ENCODE data around the gene TBC1D23. TPM values are rescaled to one million over a fixed set of nuclear protein-coding genes. Genes with fewer than 3 reads are reported as not detected.
"Not testable (repeated sequence)": the region's sequence is repeated elsewhere in the genome, so short reads cannot be mapped to it uniquely, and the experiment has no call there.

Gene TBC1D23
- total RNA-seq, 2 experiments from 2014 or later, result 17.6 to 19.4 TPM

DNA sequence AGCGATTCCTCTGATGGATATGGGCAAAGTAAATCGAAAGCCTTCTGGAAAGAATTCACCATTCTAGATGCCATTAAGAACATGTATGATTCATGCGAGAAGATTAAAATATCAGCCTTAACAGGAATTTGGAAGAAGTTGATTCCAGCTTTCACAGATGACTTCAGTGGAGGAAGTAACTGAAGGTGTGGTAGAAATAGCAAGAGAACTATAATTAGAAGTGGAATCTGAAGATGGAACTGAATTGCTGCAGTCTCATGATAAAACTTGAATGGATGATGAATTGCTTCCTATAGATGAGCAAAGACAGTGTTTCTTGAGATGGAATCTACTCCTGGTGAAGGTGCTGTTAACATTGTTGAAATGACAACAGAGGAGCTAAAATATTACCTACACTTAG lies 30.1 kb upstream of the TBC1D23 start:
- ChIA-PET CTCF (interaction anchor here (0.6 to 1.3 kb wide), 2 partner anchors 23 to 1436 kb away, joined by 3 read pairs; no protein-coding TSS in a partner anchor), POLR2A (no interaction called here)
- Mint-ChIP-seq H3K27ac (no peak overlapping the region), H3K4me3 (no peak overlapping the region), H3K4me1 (peaks cover 4% of the 10 kb centered on the region), H3K9me3 (ENCODE audit: low read depth) (no peaks in the 10 kb centered on the region), H3K36me3 (ENCODE audit: low read depth) (no peaks in the 10 kb centered on the region), H3K27me3 (no peaks in the 10 kb centered on the region)
- ATAC-seq, result no peak
- intact Hi-C loops (cut with DNase I, micrococcal nuclease), result no loop called here
- DNase-seq, result no peak

DNA sequence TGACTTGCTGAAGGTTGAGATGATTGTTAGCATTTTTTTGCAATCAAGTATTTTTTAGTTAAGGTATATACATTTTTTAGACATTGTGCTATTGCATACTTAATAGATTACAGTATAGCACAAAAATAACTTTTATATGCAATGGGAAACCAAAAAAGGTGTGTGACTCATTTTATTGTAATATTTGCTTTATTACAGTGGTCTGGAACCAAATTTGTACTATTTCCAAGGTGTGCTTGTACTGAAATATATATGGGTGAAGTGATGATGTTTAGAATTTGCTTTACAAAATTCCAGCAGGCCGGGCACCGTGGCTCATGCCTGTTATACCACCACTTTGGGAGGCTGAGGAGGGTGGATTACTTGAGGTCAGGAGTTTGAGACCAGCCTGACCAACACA lies 29.1 kb upstream of the TBC1D23 start:
- ChIA-PET CTCF (no interaction called here), POLR2A (no interaction called here)
- ATAC-seq, result no peak
- DNase-seq, result no peak
- Mint-ChIP-seq H3K9me3 (ENCODE audit: low read depth) (no peaks in the 10 kb centered on the region), H3K36me3 (ENCODE audit: low read depth) (no peaks in the 10 kb centered on the region), H3K4me1 (peaks cover 4% of the 10 kb centered on the region), H3K27ac (no peak overlapping the region), H3K4me3 (no peak overlapping the region), H3K27me3 (no peaks in the 10 kb centered on the region)
- intact Hi-C loops (cut with DNase I, micrococcal nuclease), result no loop called here

- CTCF ChIA-PET, result interaction anchor here (1.2 kb wide), 1 partner anchor 403 kb away, joined by 3 read pairs; no protein-coding TSS in a partner anchor
- ATAC-seq (no peak), DNase-seq (no peak)
- peaks cover 6% of the 10 kb centered on the region for H3K9me3 Mint-ChIP-seq (ENCODE audit: low read depth)
- H3K27ac Mint-ChIP-seq, result no peak overlapping the region
- POLR2A ChIA-PET, result no interaction called here
- H3K4me3 Mint-ChIP-seq, result no peak overlapping the region
- H3K36me3 Mint-ChIP-seq (ENCODE audit: low read depth), result no peaks in the 10 kb centered on the region
- H3K4me1 Mint-ChIP-seq, result no peaks in the 10 kb centered on the region
- H3K27me3 Mint-ChIP-seq, result no peaks in the 10 kb centered on the region
- intact Hi-C loops (cut with DNase I, micrococcal nuclease), result no loop called here
Measured at GRCh38 chr3:100234364-100234763, 26.4 kb upstream of the TBC1D23 start.

- intact Hi-C loops (cut with DNase I, micrococcal nuclease), result no loop called here
- H3K27ac Mint-ChIP-seq, result no peak overlapping the region
- ChIA-PET POLR2A (no interaction called here), CTCF (interaction anchor here (1.1 kb wide), 1 partner anchor 10 kb away, joined by 3 read pairs; no protein-coding TSS in a partner anchor)
- ATAC-seq, result no peak
- no peak for DNase-seq
- no peaks in the 10 kb centered on the region for H3K4me1 Mint-ChIP-seq
- peaks cover 6% of the 10 kb centered on the region for H3K9me3 Mint-ChIP-seq (ENCODE audit: low read depth)
- no peak overlapping the region for H3K4me3 Mint-ChIP-seq
- no peaks in the 10 kb centered on the region for H3K27me3 Mint-ChIP-seq
- no peaks in the 10 kb centered on the region for H3K36me3 Mint-ChIP-seq (ENCODE audit: low read depth)
Measured at GRCh38 chr3:100238599-100238998, 22.2 kb upstream of the TBC1D23 start.

GRCh38 chr3:100242471-100242870 lies 18.3 kb upstream of the TBC1D23 start:
- H3K4me1 Mint-ChIP-seq; H3K27me3 Mint-ChIP-seq; POLR2A ChIA-PET; H3K9me3 Mint-ChIP-seq (ENCODE audit: low read depth); H3K27ac Mint-ChIP-seq; intact Hi-C loops (cut with DNase I, micrococcal nuclease); ATAC-seq; DNase-seq; H3K36me3 Mint-ChIP-seq (ENCODE audit: low read depth); H3K4me3 Mint-ChIP-seq: not testable (repeated sequence)
- CTCF ChIA-PET, result interaction anchor here (1.1 kb wide), 1 partner anchor 9 kb away, joined by 5 read pairs; no protein-coding TSS in a partner anchor

DNA sequence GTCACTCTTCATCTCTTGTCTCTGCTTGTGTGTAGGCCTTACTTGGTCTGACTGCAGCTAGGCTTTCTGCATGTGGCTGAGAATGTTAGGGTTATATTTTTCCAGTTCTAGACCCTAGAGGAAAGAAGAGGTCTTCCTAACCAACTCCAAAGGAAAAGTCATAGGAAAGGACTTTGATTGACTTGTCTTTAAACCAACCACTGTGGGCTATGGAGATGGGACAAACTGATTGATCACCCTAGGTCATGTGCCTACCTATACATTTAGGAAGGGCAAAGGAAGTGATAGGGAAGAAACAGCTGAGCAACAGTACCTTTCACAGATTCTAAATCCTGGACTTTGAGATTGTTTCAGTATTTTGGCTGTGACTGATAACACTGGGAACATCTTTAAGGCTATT lies 16.5 kb upstream of the TBC1D23 start:
- DNase-seq (no peak), ATAC-seq (no peak)
- intact Hi-C loops (cut with DNase I, micrococcal nuclease), result no loop called here
- Mint-ChIP-seq H3K4me3 (no peak overlapping the region), H3K9me3 (ENCODE audit: low read depth) (no peaks in the 10 kb centered on the region), H3K36me3 (ENCODE audit: low read depth) (no peaks in the 10 kb centered on the region), H3K4me1 (peaks cover 8% of the 10 kb centered on the region), H3K27ac (no peak overlapping the region), H3K27me3 (no peaks in the 10 kb centered on the region)
- ChIA-PET POLR2A (interaction anchor here (0.6 kb wide), 1 partner anchor 1365 kb away, joined by 4 read pairs; no protein-coding TSS in a partner anchor), CTCF (interaction anchor here (1.0 kb wide), 1 partner anchor 10 kb away, joined by 5 read pairs; no protein-coding TSS in a partner anchor)

GRCh38 chr3:100245136-100245535 lies 15.7 kb upstream of the TBC1D23 start:
- intact Hi-C loops (cut with DNase I, micrococcal nuclease), result no loop called here
- no peak overlapping the region for H3K27ac Mint-ChIP-seq
- H3K27me3 Mint-ChIP-seq, result no peaks in the 10 kb centered on the region
- ChIA-PET CTCF (interaction anchor here (0.7 to 1.0 kb wide), 3 partner anchors 9 to 48 kb away, joined by 3 to 5 read pairs (median 3); no protein-coding TSS in a partner anchor), POLR2A (no interaction called here)
- DNase-seq, result no peak
- no peaks in the 10 kb centered on the region for H3K36me3 Mint-ChIP-seq (ENCODE audit: low read depth)
- ATAC-seq, result no peak
- peaks cover 8% of the 10 kb centered on the region for H3K4me1 Mint-ChIP-seq
- no peaks in the 10 kb centered on the region for H3K9me3 Mint-ChIP-seq (ENCODE audit: low read depth)
- H3K4me3 Mint-ChIP-seq, result no peak overlapping the region

DNA sequence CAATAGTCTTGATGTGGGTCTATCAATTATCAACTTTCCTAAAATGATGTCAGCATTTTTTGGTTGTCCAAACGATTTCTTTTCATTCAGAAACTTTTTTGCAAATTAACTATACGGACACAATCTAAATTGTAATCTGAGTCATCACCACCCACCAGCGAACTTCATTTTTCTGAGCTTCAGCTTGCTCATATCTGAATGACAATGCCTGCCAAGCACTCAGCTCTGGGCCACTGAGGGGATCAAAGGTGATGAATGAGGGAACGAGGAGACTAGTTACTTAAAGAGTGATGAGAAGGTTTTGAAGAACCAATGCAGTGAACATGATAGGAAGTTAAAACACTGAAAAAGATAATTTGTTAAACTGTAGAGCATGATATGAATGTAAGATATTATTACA lies 14.9 kb upstream of the TBC1D23 start:
- H3K4me3 Mint-ChIP-seq, result no peak overlapping the region
- peak; percentile 85 for ATAC-seq
- intact Hi-C loops (cut with DNase I, micrococcal nuclease), result no loop called here
- ChIA-PET CTCF (interaction anchor here (1.0 to 1.9 kb wide), 2 partner anchors 12 to 47 kb away, joined by 3 to 7 read pairs; no protein-coding TSS in a partner anchor), POLR2A (no interaction called here)
- DNase-seq, result peak; percentile 47
- no peaks in the 10 kb centered on the region for H3K36me3 Mint-ChIP-seq (ENCODE audit: low read depth)
- H3K27ac Mint-ChIP-seq, result no peak overlapping the region
- H3K27me3 Mint-ChIP-seq, result peaks cover 2% of the 10 kb centered on the region
- H3K9me3 Mint-ChIP-seq (ENCODE audit: low read depth), result no peaks in the 10 kb centered on the region
- peaks cover 8% of the 10 kb centered on the region for H3K4me1 Mint-ChIP-seq

DNA sequence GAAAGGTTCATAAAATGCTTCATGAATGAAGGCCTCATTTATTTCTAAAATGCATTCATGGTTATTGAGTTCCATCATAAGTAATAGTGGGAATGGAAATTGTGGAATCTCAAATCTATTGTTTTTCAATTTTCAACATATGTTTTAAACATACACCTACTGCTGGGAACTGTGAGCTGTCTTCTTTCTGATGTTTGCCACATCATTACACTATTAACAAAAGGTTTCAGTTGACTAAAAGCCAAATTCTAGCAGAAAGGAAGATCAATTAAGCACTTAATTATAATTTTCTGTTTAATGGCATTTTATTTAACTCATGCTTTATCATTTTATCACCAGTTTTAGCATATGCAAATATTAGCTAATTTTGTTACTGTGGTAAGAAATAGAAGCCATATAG lies 13.8 kb upstream of the TBC1D23 start:
- no peak for DNase-seq
- CTCF ChIA-PET, result interaction anchor here (0.7 to 1.9 kb wide), 3 partner anchors 11 to 178 kb away, joined by 3 to 7 read pairs (median 3); no protein-coding TSS in a partner anchor
- Mint-ChIP-seq H3K36me3 (ENCODE audit: low read depth) (no peaks in the 10 kb centered on the region), H3K4me1 (peaks cover 8% of the 10 kb centered on the region), H3K4me3 (no peak overlapping the region), H3K27ac (no peak overlapping the region), H3K27me3 (peaks cover 2% of the 10 kb centered on the region), H3K9me3 (ENCODE audit: low read depth) (no peaks in the 10 kb centered on the region)
- intact Hi-C loops (cut with DNase I, micrococcal nuclease), result no loop called here
- ATAC-seq, result no peak
- POLR2A ChIA-PET, result no interaction called here

- H3K36me3 Mint-ChIP-seq (ENCODE audit: low read depth), result no peaks in the 10 kb centered on the region
- H3K27ac Mint-ChIP-seq, result no peak overlapping the region
- ChIA-PET CTCF (no interaction called here), POLR2A (no interaction called here)
- H3K4me3 Mint-ChIP-seq, result no peak overlapping the region
- intact Hi-C loops (cut with DNase I, micrococcal nuclease), result loop anchor here in 1 of 2 experiments (10.0 kb wide), 1 partner anchor 63 kb away; no protein-coding TSS in a partner anchor
- no peaks in the 10 kb centered on the region for H3K9me3 Mint-ChIP-seq (ENCODE audit: low read depth)
- DNase-seq, result no peak
- peaks cover 2% of the 10 kb centered on the region for H3K27me3 Mint-ChIP-seq
- no peak for ATAC-seq
- peaks cover 1% of the 10 kb centered on the region for H3K4me1 Mint-ChIP-seq
Measured at GRCh38 chr3:100252001-100252400, 8.8 kb upstream of the TBC1D23 start.

GRCh38 chr3:100254168-100254777 lies 6.5 kb upstream of the TBC1D23 start:
- intact Hi-C loops (cut with DNase I, micrococcal nuclease), result loop anchor here (1.0 to 10.0 kb wide), 4 partner anchors 61 to 422 kb away; no protein-coding TSS in a partner anchor
- Mint-ChIP-seq H3K9me3 (ENCODE audit: low read depth) (no peaks in the 10 kb centered on the region), H3K36me3 (ENCODE audit: low read depth) (no peaks in the 10 kb centered on the region), H3K27ac (no peak overlapping the region), H3K27me3 (peaks cover 2% of the 10 kb centered on the region), H3K4me3 (no peak overlapping the region), H3K4me1 (peaks cover 11% of the 10 kb centered on the region)
- ChIA-PET POLR2A (no interaction called here), CTCF (interaction anchor here (0.7 to 1.4 kb wide), 22 partner anchors 9 to 429 kb away, joined by 3 to 27 read pairs (median 4); no protein-coding TSS in a partner anchor)
- peak; percentile 58 for DNase-seq
- peak; percentile 80 for ATAC-seq

DNA sequence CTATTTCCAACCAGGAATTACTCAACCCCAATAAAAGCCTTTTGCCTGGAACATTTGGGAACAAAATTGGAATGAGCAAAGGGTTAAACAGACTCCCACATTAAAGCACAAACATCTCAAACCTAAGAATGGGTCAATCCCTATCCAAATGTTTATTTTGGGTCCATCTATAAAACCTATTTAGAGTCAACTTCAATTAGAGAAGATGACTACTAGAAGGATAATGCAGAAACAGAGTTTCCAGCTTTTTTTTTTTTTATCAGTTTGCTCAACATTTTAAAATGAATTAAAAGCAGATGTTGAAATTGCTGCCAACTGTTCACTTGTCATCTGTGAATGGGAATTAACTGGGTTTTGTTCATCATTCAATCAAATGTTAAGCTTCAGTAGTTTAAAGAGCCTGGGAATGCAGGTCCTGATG lies 4.1 kb upstream of the TBC1D23 start:
- Mint-ChIP-seq H3K4me3 (no peak overlapping the region), H3K9me3 (ENCODE audit: low read depth) (no peaks in the 10 kb centered on the region), H3K4me1 (peaks cover 28% of the 10 kb centered on the region), H3K27me3 (no peaks in the 10 kb centered on the region), H3K36me3 (ENCODE audit: low read depth) (no peaks in the 10 kb centered on the region), H3K27ac (no peak overlapping the region)
- no peak for DNase-seq
- CTCF ChIA-PET, result interaction anchor here (0.7 to 1.7 kb wide), 7 partner anchors 10 to 308 kb away, joined by 3 to 7 read pairs (median 3); partner anchors contain the start of gene LNP1
- POLR2A ChIA-PET, result interaction anchor here (0.6 kb wide), 1 partner anchor 13 kb away, joined by 3 read pairs; no protein-coding TSS in a partner anchor
- intact Hi-C loops (cut with DNase I, micrococcal nuclease), result loop anchor here in 1 of 2 experiments (10.0 kb wide), 1 partner anchor 58 kb away; no protein-coding TSS in a partner anchor
- no peak for ATAC-seq

All from activated CD4-positive, alpha-beta T cell treated with anti-CD3 and anti-CD28 coated beads for 36 hours (primary cell).